Activated CD8-positive, alpha-beta T cell treated with anti-CD3 and anti-CD28 coated beads for 36 hours (primary cell): Measurements from ENCODE around the gene PTPN1. TPM values are rescaled to one million over a fixed set of nuclear protein-coding genes. Genes with fewer than 3 reads are reported as not detected.

Experiments
- ATAC-seq: fragments of 200-7000 bp; cut with Tn5 transposase; one replicate; pipeline ENCODE4 v1.10.0; 2021; ENCODE audit warnings: mild to moderate bottlenecking, moderate library complexity
- CTCF ChIA-PET: fragments of 350-600 bp; sonication (Branson Sonifier 250); formaldehyde crosslinking; loops from one replicate; lab custom pipeline; 2021; ENCODE audit warnings: antibody characterized with exemption; lab: Charles Lee
- POLR2A ChIA-PET: fragments of 350-600 bp; sonication (Branson Sonifier 250); formaldehyde crosslinking; loops from one replicate; lab custom pipeline; 2021; ENCODE audit warnings: antibody characterized with exemption; lab: Charles Lee
- DNase-seq: peaks from one replicate; pipeline ENCODE4 v3.0.0-alpha.2; 2020
- H3K27ac Mint-ChIP-seq: one replicate; pipeline ENCODE4 v1.8.0; 2021; ENCODE audit warnings: mild to moderate bottlenecking, mixed read lengths
- H3K27me3 Mint-ChIP-seq: one replicate; pipeline ENCODE4 v1.8.0; 2021; ENCODE audit warnings: mixed read lengths
- H3K36me3 Mint-ChIP-seq: one replicate; pipeline ENCODE4 v1.8.0; 2021; ENCODE audit warnings: low read depth, mixed read lengths
- H3K4me1 Mint-ChIP-seq: one replicate; pipeline ENCODE4 v1.8.0; 2021; ENCODE audit warnings: low read depth, mixed read lengths
- H3K4me3 Mint-ChIP-seq: one replicate; pipeline ENCODE4 v1.8.0; 2021; ENCODE audit warnings: mild to moderate bottlenecking, moderate library complexity, mixed read lengths
- H3K9me3 Mint-ChIP-seq: one replicate; pipeline ENCODE4 v1.8.0; 2021; ENCODE audit warnings: mixed read lengths
- intact Hi-C: fragments of 100-400 bp; cut with micrococcal nuclease; formaldehyde crosslinking; loops from one replicate; pipeline ENCODE4 v1.10.0; 2022
- total RNA-seq, 2 experiments: library from RNA; stranded (reverse); gene quantifications; one replicate each; pipeline ENCODE4 v1.2.3, GENCODE V29; 2021
- TF ChIP-seq, protein P1 (sequence below): fragments of 200-600 bp; IDR thresholded peaks from one replicate; pipeline ENCODE4 v1.8.0; 2022; ENCODE audit warnings: antibody characterized with exemption, mild to moderate bottlenecking

Gene PTPN1
- total RNA-seq, 2 experiments from 2014 or later: 65.1 to 66.6 TPM

DNA sequence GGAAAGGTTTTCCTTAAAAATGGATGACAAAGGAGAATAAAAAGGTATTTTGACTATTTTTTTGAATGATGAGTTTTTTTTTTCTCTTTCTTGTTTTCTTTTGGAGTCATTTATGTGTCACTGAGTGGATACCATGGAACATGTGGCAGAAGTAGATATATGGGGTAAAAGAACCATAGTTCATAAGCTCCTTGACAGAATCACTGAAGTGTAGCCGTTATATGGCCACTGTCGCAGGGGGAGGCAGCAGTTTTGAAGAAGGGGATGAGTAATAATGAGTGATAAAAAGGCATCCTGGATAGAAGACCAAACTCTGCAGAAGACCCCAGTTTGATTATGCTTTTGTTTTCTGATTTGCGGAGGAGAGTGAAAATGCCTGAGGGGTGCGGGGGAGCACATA lies 15.5 kb downstream of the PTPN1 start:
- peaks cover 30% of the 10 kb centered on the region for H3K36me3 Mint-ChIP-seq
- no peaks in the 10 kb centered on the region for H3K27me3 Mint-ChIP-seq
- TF ChIP-seq, protein P1, sequence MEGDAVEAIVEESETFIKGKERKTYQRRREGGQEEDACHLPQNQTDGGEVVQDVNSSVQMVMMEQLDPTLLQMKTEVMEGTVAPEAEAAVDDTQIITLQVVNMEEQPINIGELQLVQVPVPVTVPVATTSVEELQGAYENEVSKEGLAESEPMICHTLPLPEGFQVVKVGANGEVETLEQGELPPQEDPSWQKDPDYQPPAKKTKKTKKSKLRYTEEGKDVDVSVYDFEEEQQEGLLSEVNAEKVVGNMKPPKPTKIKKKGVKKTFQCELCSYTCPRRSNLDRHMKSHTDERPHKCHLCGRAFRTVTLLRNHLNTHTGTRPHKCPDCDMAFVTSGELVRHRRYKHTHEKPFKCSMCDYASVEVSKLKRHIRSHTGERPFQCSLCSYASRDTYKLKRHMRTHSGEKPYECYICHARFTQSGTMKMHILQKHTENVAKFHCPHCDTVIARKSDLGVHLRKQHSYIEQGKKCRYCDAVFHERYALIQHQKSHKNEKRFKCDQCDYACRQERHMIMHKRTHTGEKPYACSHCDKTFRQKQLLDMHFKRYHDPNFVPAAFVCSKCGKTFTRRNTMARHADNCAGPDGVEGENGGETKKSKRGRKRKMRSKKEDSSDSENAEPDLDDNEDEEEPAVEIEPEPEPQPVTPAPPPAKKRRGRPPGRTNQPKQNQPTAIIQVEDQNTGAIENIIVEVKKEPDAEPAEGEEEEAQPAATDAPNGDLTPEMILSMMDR: no peak
- POLR2A ChIA-PET: interaction anchor here (0.7 to 4.3 kb wide), 6 partner anchors 8 to 36 kb away, joined by 3 to 17 read pairs (median 7); partner anchors contain the start of gene PTPN1
- no peak overlapping the region for H3K27ac Mint-ChIP-seq
- H3K9me3 Mint-ChIP-seq: no peaks in the 10 kb centered on the region
- no peak for ATAC-seq
- intact Hi-C loops: no loop called here
- CTCF ChIA-PET: interaction anchor here (1.2 to 1.8 kb wide), 3 partner anchors 15 to 50 kb away, joined by 3 to 6 read pairs (median 3); partner anchors contain the start of gene PTPN1
- H3K4me3 Mint-ChIP-seq: no peak overlapping the region
- no peak for DNase-seq
- H3K4me1 Mint-ChIP-seq: peaks cover 42% of the 10 kb centered on the region

DNA sequence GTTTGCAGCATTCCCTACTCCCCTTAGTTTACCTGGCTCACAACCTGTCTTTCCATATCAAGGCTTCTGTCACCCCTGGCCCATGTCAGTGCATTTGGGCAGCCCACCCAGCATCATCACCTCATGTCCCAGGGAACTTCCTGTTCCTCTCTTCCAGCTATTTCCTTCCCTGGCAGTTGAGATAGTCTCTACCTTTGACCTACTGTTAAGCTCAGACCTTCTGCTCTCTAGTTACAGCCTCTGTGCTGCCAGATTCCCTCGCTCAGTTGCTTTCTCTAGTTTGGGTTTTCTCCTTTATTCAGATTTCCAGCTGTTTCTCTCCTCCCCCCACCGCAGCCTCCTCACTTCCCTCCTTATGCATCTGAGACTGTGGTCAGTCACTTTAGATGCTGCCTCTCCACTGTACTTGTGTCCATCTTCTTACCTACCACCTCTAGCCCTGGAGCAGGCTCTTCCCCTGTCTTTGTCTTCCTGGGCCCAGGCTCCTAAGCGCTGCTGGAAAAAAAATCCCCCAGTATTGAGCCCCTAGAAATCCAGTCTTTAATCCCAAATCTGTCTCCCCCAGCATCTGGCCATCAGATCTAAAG lies 16.3 kb downstream of the PTPN1 start:
- POLR2A ChIA-PET: interaction anchor here (0.6 to 4.3 kb wide), 10 partner anchors 9 to 144 kb away, joined by 3 to 17 read pairs (median 4); partner anchors contain the start of gene PTPN1
- no peak for DNase-seq
- peaks cover 24% of the 10 kb centered on the region for H3K36me3 Mint-ChIP-seq
- H3K27me3 Mint-ChIP-seq: no peaks in the 10 kb centered on the region
- intact Hi-C loops: no loop called here
- H3K9me3 Mint-ChIP-seq: no peaks in the 10 kb centered on the region
- TF ChIP-seq, protein P1: no peak
- H3K27ac Mint-ChIP-seq: no peak overlapping the region
- no peak for ATAC-seq
- H3K4me1 Mint-ChIP-seq: peaks cover 39% of the 10 kb centered on the region
- CTCF ChIA-PET: interaction anchor here (0.9 to 1.8 kb wide), 4 partner anchors 15 to 50 kb away, joined by 3 to 6 read pairs (median 3); no protein-coding TSS in a partner anchor
- no peak overlapping the region for H3K4me3 Mint-ChIP-seq

DNA sequence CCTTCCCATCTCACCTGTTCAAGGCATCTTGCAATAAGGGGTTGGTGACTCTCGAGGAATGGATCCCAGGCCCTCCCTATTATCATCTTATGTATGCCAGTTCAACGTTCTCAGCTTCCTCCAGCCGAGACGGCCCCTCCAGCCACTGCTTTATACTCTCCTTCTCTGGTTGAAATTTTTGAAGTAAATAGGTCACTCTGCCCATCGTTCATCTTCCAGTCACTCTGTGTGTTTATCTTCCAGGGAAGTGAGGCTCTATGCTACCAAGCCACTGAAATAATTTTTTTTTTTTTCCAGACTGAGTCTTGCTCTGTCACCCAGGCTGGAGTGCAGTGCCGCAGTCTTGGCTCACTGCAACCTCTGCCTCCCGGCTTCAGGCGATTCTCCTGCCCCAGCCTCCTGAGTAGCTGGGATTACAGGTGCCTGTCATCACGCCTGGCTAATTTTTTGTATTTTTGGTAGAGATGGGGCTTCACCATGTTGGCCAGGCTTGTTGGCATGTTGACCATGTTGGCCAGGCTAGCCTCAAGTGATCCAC lies 17.0 kb downstream of the PTPN1 start:
- CTCF ChIA-PET: interaction anchor here (0.9 kb wide), 2 partner anchors 16 to 37 kb away, joined by 3 read pairs; no protein-coding TSS in a partner anchor
- TF ChIP-seq, protein P1: no peak
- Mint-ChIP-seq H3K4me1 (peaks cover 38% of the 10 kb centered on the region), H3K27me3 (no peaks in the 10 kb centered on the region), H3K9me3 (no peaks in the 10 kb centered on the region), H3K27ac (no peak overlapping the region), H3K4me3 (no peak overlapping the region), H3K36me3 (peaks cover 18% of the 10 kb centered on the region)
- intact Hi-C loops: no loop called here
- DNase-seq: no peak
- ATAC-seq: no peak
- POLR2A ChIA-PET: interaction anchor here (0.6 to 4.1 kb wide), 6 partner anchors 11 to 144 kb away, joined by 4 to 13 read pairs (median 4); no protein-coding TSS in a partner anchor

DNA sequence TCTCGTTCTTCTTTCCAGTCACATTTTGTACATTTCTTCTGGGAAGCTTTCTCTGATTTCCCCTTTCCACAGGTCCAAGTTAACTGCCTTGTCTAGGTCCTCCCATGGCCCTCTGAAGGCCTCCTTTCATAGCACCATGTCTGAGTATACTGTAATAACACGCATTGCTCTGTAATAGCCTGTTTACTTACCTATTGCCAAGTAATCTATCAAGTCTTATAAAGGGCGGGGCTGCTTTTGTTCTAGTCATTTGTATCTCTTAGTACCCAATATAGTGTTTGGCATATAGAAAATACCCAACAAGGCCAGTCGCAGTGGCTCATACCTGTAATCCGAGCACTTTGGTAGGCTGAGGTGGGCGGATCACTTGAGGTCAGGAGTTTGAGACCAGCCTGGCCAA lies 17.9 kb downstream of the PTPN1 start:
- H3K36me3 Mint-ChIP-seq: peaks cover 14% of the 10 kb centered on the region
- TF ChIP-seq, protein P1: no peak
- DNase-seq (no peak), ATAC-seq (no peak)
- H3K27me3 Mint-ChIP-seq: no peaks in the 10 kb centered on the region
- H3K4me3 Mint-ChIP-seq: no peak overlapping the region
- no peak overlapping the region for H3K27ac Mint-ChIP-seq
- intact Hi-C loops: no loop called here
- peaks cover 41% of the 10 kb centered on the region for H3K4me1 Mint-ChIP-seq
- CTCF ChIA-PET: interaction anchor here (1.3 kb wide), 1 partner anchor 60 kb away, joined by 3 read pairs; no protein-coding TSS in a partner anchor
- H3K9me3 Mint-ChIP-seq: no peaks in the 10 kb centered on the region
- POLR2A ChIA-PET: interaction anchor here (0.6 to 4.1 kb wide), 2 partner anchors 12 to 21 kb away, joined by 3 to 13 read pairs; no protein-coding TSS in a partner anchor
